Activated CD4-positive, alpha-beta memory T cell treated with anti-CD3 and anti-CD28 coated beads, Interleukin-2, amount 10 ng/mL, durations not matched to agents 7 days and 5 days (primary cell): Measurements from ENCODE around the gene DONSON. TPM values are rescaled to one million over a fixed set of nuclear protein-coding genes. Genes with fewer than 3 reads are reported as not detected.
A peak's percentile ranks its signal among the peaks of the same experiment; 100 is the strongest.
"Not testable (repeated sequence)": the region's sequence is repeated elsewhere in the genome, so short reads cannot be mapped to it uniquely, and the experiment has no call there.

Experiments used
- CTCF ChIA-PET: fragments of 350-600 bp; sonication (Branson Sonifier 250); formaldehyde crosslinking; loops from one replicate; lab custom pipeline; 2021; ENCODE audit warnings: antibody characterized with exemption, inconsistent platforms; lab: Charles Lee
- POLR2A ChIA-PET: fragments of 350-600 bp; sonication (Branson Sonifier 250); formaldehyde crosslinking; loops from one replicate; lab custom pipeline; 2021; ENCODE audit warnings: antibody characterized with exemption; lab: Charles Lee
- DNase-seq: peaks from one replicate; pipeline ENCODE4 v3.0.0-alpha.2; 2020
- H3K27ac Mint-ChIP-seq: one replicate; pipeline ENCODE4 v1.8.0; 2021; ENCODE audit warnings: mild to moderate bottlenecking, mixed read lengths
- H3K27me3 Mint-ChIP-seq: one replicate; pipeline ENCODE4 v1.8.0; 2021; ENCODE audit warnings: mixed read lengths
- H3K36me3 Mint-ChIP-seq: one replicate; pipeline ENCODE4 v1.8.0; 2021; ENCODE audit warnings: low read depth, mixed read lengths
- H3K4me1 Mint-ChIP-seq: one replicate; pipeline ENCODE4 v1.8.0; 2021; ENCODE audit warnings: mixed read lengths
- H3K4me3 Mint-ChIP-seq: one replicate; pipeline ENCODE4 v1.8.0; 2021; ENCODE audit warnings: mild to moderate bottlenecking, mixed read lengths
- H3K9me3 Mint-ChIP-seq: one replicate; pipeline ENCODE4 v1.8.0; 2021; ENCODE audit warnings: mixed read lengths
- total RNA-seq, 2 experiments: library from RNA; stranded (reverse); gene quantifications; one replicate each; pipeline ENCODE4 v1.2.3, GENCODE V29; 2021

The DONSON gene
- total RNA-seq, 2 experiments from 2014 or later = 35.4 to 35.5 TPM

- CTCF ChIA-PET = no interaction called here
- H3K27ac Mint-ChIP-seq = no peak overlapping the region
- DNase-seq = no peak
- no peaks in the 10 kb centered on the region for H3K9me3 Mint-ChIP-seq
- no peaks in the 10 kb centered on the region for H3K27me3 Mint-ChIP-seq
- POLR2A ChIA-PET = interaction anchor here (1.0 kb wide), 1 partner anchor 12 kb away, joined by 3 read pairs; no protein-coding TSS in a partner anchor
- H3K4me1 Mint-ChIP-seq = peaks cover 29% of the 10 kb centered on the region
- peaks cover 30% of the 10 kb centered on the region for H3K36me3 Mint-ChIP-seq
- peak overlapping the region; percentile 71 for H3K4me3 Mint-ChIP-seq
Observed at GRCh38 chr21:33586927-33587326, 1.6 kb downstream of the DONSON start.

GRCh38 chr21:33584455-33584854 lies 4.0 kb downstream of the DONSON start:
- ChIA-PET POLR2A (interaction anchor here (0.9 to 1.6 kb wide), 4 partner anchors 10 to 56 kb away, joined by 3 to 5 read pairs (median 4); no protein-coding TSS in a partner anchor), CTCF (interaction anchor here (1.7 to 3.4 kb wide), 2 partner anchors 12 to 22 kb away, joined by 5 to 22 read pairs; no protein-coding TSS in a partner anchor)
- no peak overlapping the region for H3K4me3 Mint-ChIP-seq
- no peaks in the 10 kb centered on the region for H3K27me3 Mint-ChIP-seq
- H3K4me1 Mint-ChIP-seq = peaks cover 27% of the 10 kb centered on the region
- no peak overlapping the region for H3K27ac Mint-ChIP-seq
- H3K9me3 Mint-ChIP-seq = no peaks in the 10 kb centered on the region
- DNase-seq = no peak
- peaks cover 42% of the 10 kb centered on the region for H3K36me3 Mint-ChIP-seq

- no peak overlapping the region for H3K4me3 Mint-ChIP-seq
- no peaks in the 10 kb centered on the region for H3K27me3 Mint-ChIP-seq
- peaks cover 5% of the 10 kb centered on the region for H3K4me1 Mint-ChIP-seq
- H3K27ac Mint-ChIP-seq = peak overlapping the region; percentile 48
- CTCF ChIA-PET = interaction anchor here (0.8 to 1.0 kb wide), 2 partner anchors 10 to 26 kb away, joined by 3 read pairs; partner anchors contain the start of gene DONSON
- POLR2A ChIA-PET = interaction anchor here (0.7 to 3.7 kb wide), 4 partner anchors 9 to 99 kb away, joined by 3 to 17 read pairs (median 3); partner anchors contain the start of genes DONSON and TMEM50B
- no peak for DNase-seq
- H3K9me3 Mint-ChIP-seq = no peaks in the 10 kb centered on the region
- H3K36me3 Mint-ChIP-seq = peaks cover 57% of the 10 kb centered on the region
Observed at GRCh38 chr21:33578959-33579542, 9.4 kb downstream of the DONSON start.

GRCh38 chr21:33578214-33578613 lies 10.3 kb downstream of the DONSON start:
- no peaks in the 10 kb centered on the region for H3K9me3 Mint-ChIP-seq
- no peak overlapping the region for H3K4me3 Mint-ChIP-seq
- CTCF ChIA-PET = interaction anchor here (1.0 kb wide), 1 partner anchor 27 kb away, joined by 3 read pairs; no protein-coding TSS in a partner anchor
- no peak overlapping the region for H3K27ac Mint-ChIP-seq
- POLR2A ChIA-PET = interaction anchor here (0.7 to 3.7 kb wide), 2 partner anchors 10 to 98 kb away, joined by 3 to 17 read pairs; partner anchors contain the start of genes DONSON and TMEM50B
- peaks cover 63% of the 10 kb centered on the region for H3K36me3 Mint-ChIP-seq
- no peaks in the 10 kb centered on the region for H3K27me3 Mint-ChIP-seq
- DNase-seq = no peak
- H3K4me1 Mint-ChIP-seq = peaks cover 9% of the 10 kb centered on the region

- H3K27ac Mint-ChIP-seq, H3K4me3 Mint-ChIP-seq, H3K9me3 Mint-ChIP-seq, H3K4me1 Mint-ChIP-seq, H3K27me3 Mint-ChIP-seq, CTCF ChIA-PET, DNase-seq: not testable (repeated sequence)
- peaks cover 67% of the 10 kb centered on the region for H3K36me3 Mint-ChIP-seq
- POLR2A ChIA-PET = interaction anchor here (0.9 to 3.7 kb wide), 2 partner anchors 11 to 33 kb away, joined by 3 to 17 read pairs; partner anchors contain the start of gene DONSON
Observed at GRCh38 chr21:33576741-33577141, 11.7 kb downstream of the DONSON start.

GRCh38 chr21:33572350-33572749 lies 16.1 kb downstream of the DONSON start:
- Mint-ChIP-seq H3K9me3 (no peaks in the 10 kb centered on the region), H3K27me3 (no peaks in the 10 kb centered on the region), H3K27ac (no peak overlapping the region), H3K36me3 (peaks cover 73% of the 10 kb centered on the region), H3K4me3 (no peak overlapping the region), H3K4me1 (peaks cover 25% of the 10 kb centered on the region)
- ChIA-PET POLR2A (interaction anchor here (0.6 to 1.9 kb wide), 4 partner anchors 16 to 350 kb away, joined by 3 to 6 read pairs (median 3); partner anchors contain the start of genes DONSON and SON), CTCF (interaction anchor here (2.0 to 3.6 kb wide), 2 partner anchors 11 to 34 kb away, joined by 5 to 13 read pairs; no protein-coding TSS in a partner anchor)
- no peak for DNase-seq

GRCh38 chr21:33569991-33570390 lies 18.5 kb downstream of the DONSON start:
- ChIA-PET POLR2A (no interaction called here), CTCF (interaction anchor here (1.6 kb wide), 1 partner anchor 36 kb away, joined by 6 read pairs; no protein-coding TSS in a partner anchor)
- no peak for DNase-seq
- peak overlapping the region; percentile 33 for H3K27ac Mint-ChIP-seq
- H3K27me3 Mint-ChIP-seq = no peaks in the 10 kb centered on the region
- H3K4me3 Mint-ChIP-seq = no peak overlapping the region
- peaks cover 63% of the 10 kb centered on the region for H3K36me3 Mint-ChIP-seq
- H3K9me3 Mint-ChIP-seq = no peaks in the 10 kb centered on the region
- H3K4me1 Mint-ChIP-seq = peaks cover 43% of the 10 kb centered on the region

- no peak for DNase-seq
- Mint-ChIP-seq H3K4me1 (peaks cover 46% of the 10 kb centered on the region), H3K27ac (peak overlapping the region; percentile 50), H3K4me3 (no peak overlapping the region), H3K36me3 (peaks cover 63% of the 10 kb centered on the region), H3K9me3 (no peaks in the 10 kb centered on the region), H3K27me3 (no peaks in the 10 kb centered on the region)
- ChIA-PET POLR2A (interaction anchor here (1.2 to 2.8 kb wide), 6 partner anchors 13 to 28 kb away, joined by 3 to 8 read pairs (median 5); partner anchors contain the start of genes DONSON, GART and SON), CTCF (interaction anchor here (1.9 kb wide), 1 partner anchor 37 kb away, joined by 7 read pairs; no protein-coding TSS in a partner anchor)
Observed at GRCh38 chr21:33568448-33568847, 20.0 kb downstream of the DONSON start.

- POLR2A ChIA-PET = interaction anchor here (0.6 to 2.8 kb wide), 8 partner anchors 11 to 88 kb away, joined by 3 to 8 read pairs (median 4); partner anchors contain the start of genes DONSON, GART, SON and TMEM50B
- Mint-ChIP-seq H3K36me3 (peaks cover 63% of the 10 kb centered on the region), H3K9me3 (no peaks in the 10 kb centered on the region), H3K4me1 (peaks cover 49% of the 10 kb centered on the region), H3K4me3 (no peak overlapping the region), H3K27ac (peak overlapping the region; percentile 50), H3K27me3 (no peaks in the 10 kb centered on the region)
- no peak for DNase-seq
- CTCF ChIA-PET = interaction anchor here (1.9 kb wide), 1 partner anchor 38 kb away, joined by 7 read pairs; no protein-coding TSS in a partner anchor
Observed at GRCh38 chr21:33567914-33568313, 20.6 kb downstream of the DONSON start.

- no peak overlapping the region for H3K4me3 Mint-ChIP-seq
Observed at GRCh38 chr21:33566514-33566913, 22.0 kb downstream of the DONSON start.

GRCh38 chr21:33562389-33562788 lies 26.1 kb downstream of the DONSON start:
- H3K27ac Mint-ChIP-seq = no peak overlapping the region
- H3K27me3 Mint-ChIP-seq = no peaks in the 10 kb centered on the region
- POLR2A ChIA-PET = interaction anchor here (1.7 to 2.9 kb wide), 2 partner anchors 11 to 21 kb away, joined by 4 to 10 read pairs; partner anchors contain the start of gene GART
- no peak for DNase-seq
- no peaks in the 10 kb centered on the region for H3K9me3 Mint-ChIP-seq
- H3K4me3 Mint-ChIP-seq = no peak overlapping the region
- peaks cover 71% of the 10 kb centered on the region for H3K36me3 Mint-ChIP-seq
- CTCF ChIA-PET = no interaction called here
- peaks cover 48% of the 10 kb centered on the region for H3K4me1 Mint-ChIP-seq

More at GRCh38 chr21:33566514-33566913, 22.0 kb downstream of the DONSON start:
- Mint-ChIP-seq H3K4me1 (peaks cover 52% of the 10 kb centered on the region), H3K36me3 (peaks cover 60% of the 10 kb centered on the region), H3K27me3 (no peaks in the 10 kb centered on the region), H3K27ac (no peak overlapping the region), H3K9me3 (no peaks in the 10 kb centered on the region)
- no peak for DNase-seq
- ChIA-PET CTCF (interaction anchor here (1.0 to 1.7 kb wide), 2 partner anchors 11 to 39 kb away, joined by 3 to 8 read pairs; no protein-coding TSS in a partner anchor), POLR2A (interaction anchor here (0.8 to 2.8 kb wide), 6 partner anchors 13 to 23 kb away, joined by 3 to 8 read pairs (median 4); partner anchors contain the start of genes DONSON and SON)

- no peaks in the 10 kb centered on the region for H3K27me3 Mint-ChIP-seq
- peaks cover 46% of the 10 kb centered on the region for H3K4me1 Mint-ChIP-seq
- ChIA-PET POLR2A (no interaction called here), CTCF (interaction anchor here (1.2 kb wide), 1 partner anchor 44 kb away, joined by 3 read pairs; no protein-coding TSS in a partner anchor)
- DNase-seq = no peak
- H3K27ac Mint-ChIP-seq = peak overlapping the region; percentile 30
- no peaks in the 10 kb centered on the region for H3K9me3 Mint-ChIP-seq
- no peak overlapping the region for H3K4me3 Mint-ChIP-seq
- peaks cover 77% of the 10 kb centered on the region for H3K36me3 Mint-ChIP-seq
Observed at GRCh38 chr21:33561373-33561772, 27.1 kb downstream of the DONSON start.
